GM12891 (cell line): ENCODE data around the gene CADM2.

ENCODE experiments used
- POLR2A ChIP-seq: IDR thresholded peaks from 2 replicates; pipeline ENCODE4 v1.6.1; 2011; ENCODE audit warnings: low read depth, low read length, control low read depth
- POLR2AphosphoS5 ChIP-seq: IDR thresholded peaks from 2 replicates; pipeline ENCODE4 v1.6.1; 2011; ENCODE audit warnings: low read depth, low read length, control low read depth
- SPI1 ChIP-seq: IDR thresholded peaks from 2 replicates; pipeline ENCODE4 v1.6.1; 2011; ENCODE audit warnings: low read depth, low read length, control low read depth

GRCh38 chr3:85264381-85264780, 305.6 kb downstream of the CADM2 start:
- TF ChIP-seq POLR2A (no peak), POLR2AphosphoS5 (no peak), SPI1 (no peak)
